Fibroblast of skin of abdomen (primary cell): Measurements from ENCODE around the gene CDKN1C.

Source experiments
- DNase-seq: peaks from one replicate; pipeline ENCODE4 v3.0.0-alpha.2; 2013

The CDKN1C gene

GRCh38 chr11:2844116-2844842 lies 41.3 kb downstream of the CDKN1C start:
- no peak for DNase-seq

GRCh38 chr11:2843551-2843950 lies 42.0 kb downstream of the CDKN1C start:
- DNase-seq = no peak

- no peak for DNase-seq
Measured at GRCh38 chr11:2842876-2843275, 42.7 kb downstream of the CDKN1C start.

GRCh38 chr11:2841411-2842190 lies 44.0 kb downstream of the CDKN1C start:
- no peak for DNase-seq

DNA sequence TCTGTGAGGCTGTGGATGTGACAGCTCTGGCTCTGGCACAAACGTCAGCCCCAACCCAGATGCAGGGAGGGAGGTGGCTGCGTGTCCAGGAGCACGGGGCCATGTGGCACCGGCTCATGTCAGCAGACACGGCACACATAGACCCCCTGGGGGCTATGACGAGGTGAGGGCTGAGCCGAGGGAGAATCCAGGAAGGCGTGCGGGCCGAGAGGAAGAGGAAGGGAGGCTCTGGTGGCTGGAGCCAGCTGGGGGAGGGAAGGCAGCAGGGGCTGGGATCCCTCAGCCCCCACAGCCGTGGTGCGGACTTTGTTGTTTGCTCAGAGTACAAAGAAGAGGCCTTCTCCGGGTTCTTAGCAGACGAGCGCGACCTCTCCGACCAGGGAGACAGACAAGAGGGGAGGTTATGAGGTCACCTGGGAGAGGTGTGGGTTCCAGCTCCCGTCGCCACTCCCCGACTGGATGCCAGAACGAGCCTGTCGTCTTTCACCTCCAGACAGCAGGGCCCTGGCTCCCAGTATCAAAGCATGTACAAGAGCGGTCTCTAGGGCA lies 46.1 kb downstream of the CDKN1C start:
- DNase-seq = no peak

DNA sequence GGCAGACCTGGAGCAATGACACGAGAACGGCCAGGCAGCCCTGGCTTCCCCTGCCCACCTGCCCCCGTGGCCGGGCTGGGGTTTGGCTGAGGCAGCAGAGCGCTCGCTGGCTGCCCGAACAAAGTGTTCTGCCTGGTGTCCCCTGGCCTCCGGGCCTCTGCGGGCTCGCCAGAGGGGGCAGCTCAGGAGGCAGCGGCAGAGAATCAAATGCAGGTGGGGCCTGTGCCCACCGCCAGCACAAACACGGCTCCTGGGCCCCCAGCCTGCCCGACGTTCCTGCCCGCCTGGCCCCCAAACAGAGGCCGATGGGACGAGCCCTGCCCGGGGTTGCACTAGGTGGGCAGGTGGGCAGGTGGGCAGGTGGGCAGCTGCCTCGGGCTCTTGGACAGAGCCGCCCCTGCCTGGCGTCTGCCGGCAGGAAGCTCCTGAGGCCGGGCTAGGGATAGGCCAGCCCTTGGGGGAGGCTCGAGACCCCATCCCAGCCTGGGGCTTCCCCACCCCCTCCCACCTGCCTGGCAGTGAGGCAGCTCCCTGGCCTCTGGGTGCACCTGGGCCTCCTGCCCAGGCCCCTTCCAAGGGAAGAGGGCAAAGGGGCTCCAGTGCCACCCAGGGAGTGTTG lies 46.8 kb downstream of the CDKN1C start:
- no peak for DNase-seq

GRCh38 chr11:2838091-2838490 lies 47.5 kb downstream of the CDKN1C start:
- no peak for DNase-seq

DNA sequence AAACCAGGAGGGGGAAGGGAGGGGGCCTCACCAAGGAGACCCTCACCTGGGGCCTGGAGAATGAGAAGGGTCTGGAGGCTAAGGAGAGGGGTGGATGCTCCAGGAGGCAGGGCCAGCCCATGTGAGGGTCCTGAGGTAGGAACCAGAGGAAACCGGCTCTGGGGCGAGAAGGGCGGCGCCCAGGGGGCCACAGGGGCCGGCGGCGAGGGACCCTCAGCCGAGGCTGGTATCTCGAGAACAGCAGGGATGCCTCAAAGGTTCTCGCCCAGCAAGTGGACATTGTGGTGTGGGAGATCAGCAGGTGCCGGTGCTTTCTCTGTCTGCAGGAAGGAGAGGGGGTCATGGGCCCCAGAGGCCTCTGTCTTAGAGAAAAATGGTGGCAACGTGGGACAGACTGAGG lies 47.9 kb downstream of the CDKN1C start:
- DNase-seq = no peak

DNA sequence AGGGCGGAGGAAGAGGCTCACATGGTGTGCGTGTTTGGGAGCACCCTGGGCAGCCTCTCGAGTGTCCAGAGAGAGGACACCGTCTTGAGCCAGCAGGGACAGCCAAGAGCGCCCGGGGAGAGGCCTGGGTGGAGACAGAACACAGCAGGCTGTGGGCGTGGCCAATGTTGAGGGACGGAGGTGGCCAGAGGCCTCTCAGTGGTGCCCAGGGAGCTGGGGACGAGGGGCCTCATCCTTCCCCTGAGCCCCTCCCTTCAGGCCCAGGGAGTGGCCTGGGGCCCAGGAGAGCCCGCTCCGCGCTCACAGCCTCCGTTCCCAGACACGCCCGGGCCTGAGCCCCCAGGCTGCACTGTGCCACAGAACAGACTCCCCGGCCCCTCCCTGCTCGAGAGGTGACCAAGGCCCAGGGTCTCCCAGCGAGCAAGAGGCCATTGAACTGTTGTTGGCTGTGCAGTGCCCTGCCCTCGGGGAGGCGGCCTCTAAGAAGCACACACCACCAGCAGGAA lies 48.4 kb downstream of the CDKN1C start:
- DNase-seq = no peak

DNA sequence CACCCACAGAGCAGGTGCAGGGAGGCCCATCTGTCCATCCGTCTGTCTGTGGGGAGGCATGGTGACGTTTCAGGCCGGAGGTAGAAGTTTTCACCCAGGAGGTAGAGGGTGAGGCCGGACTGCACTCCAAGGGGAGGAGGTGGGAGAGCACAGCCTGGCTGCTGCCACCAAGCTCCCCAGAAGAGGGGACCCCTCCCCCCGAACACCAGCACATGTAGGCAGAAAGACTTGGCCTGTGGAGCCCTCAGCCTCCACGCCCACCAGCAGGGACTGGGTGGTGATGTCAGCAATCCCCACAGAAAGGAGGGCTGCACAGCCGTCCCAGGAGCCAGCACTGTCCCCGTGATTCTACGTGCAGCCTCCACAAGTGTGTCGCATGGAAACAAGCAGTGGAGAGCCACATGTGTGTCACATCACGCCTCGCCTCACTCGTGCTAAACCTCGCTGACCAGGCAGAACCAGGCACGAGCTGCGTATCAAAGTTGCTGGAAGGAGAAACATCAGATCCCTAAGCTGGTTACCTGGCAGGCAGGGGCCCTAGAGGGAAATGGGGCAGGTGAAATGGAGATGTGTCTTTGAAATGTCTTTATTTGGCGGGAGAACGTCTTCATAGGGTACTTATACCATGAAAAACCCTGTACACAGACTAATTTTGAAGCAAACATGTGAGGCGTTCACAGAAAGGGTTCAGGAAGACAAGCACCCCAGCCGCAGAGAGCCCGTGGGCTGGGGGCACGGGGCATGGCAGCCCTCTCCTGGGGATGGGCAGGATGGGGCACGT lies 49.1 kb downstream of the CDKN1C start:
- no peak for DNase-seq

GRCh38 chr11:2835751-2836150 lies 49.8 kb downstream of the CDKN1C start:
- DNase-seq = no peak

DNA sequence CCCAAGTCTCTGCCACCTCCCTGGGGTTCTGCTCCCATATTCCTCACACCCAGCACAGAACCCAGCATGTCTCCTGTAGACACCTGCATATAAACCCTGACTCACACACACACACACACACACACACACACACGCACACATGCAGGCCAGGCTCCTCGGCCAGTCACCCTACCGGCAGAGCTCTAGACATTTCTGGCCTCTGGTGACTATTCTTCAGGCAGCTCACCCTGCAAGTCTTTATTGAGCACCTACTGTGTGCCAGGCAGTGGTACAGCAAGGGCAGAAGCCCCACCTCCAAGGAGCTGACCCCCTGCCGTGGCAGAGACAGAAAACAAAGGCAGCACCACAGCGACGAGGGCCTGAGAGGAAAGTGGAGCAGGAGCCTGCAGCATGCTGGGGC lies 50.3 kb downstream of the CDKN1C start:
- DNase-seq = peak; percentile 15

GRCh38 chr11:2834503-2835273 lies 50.9 kb downstream of the CDKN1C start:
- DNase-seq = no peak

- DNase-seq = no peak
Measured at GRCh38 chr11:2833716-2834502, 51.7 kb downstream of the CDKN1C start.
